Inferior parietal cortex (tissue), 1 donor: ENCODE data around the gene COMT.

Source experiments
- DNase-seq: peaks from one replicate; pipeline ENCODE4 v3.0.0-alpha.2; 2016; ENCODE audit errors: extremely low spot score

Gene COMT

GRCh38 chr22:19981961-19982920 is 40.7 kb downstream of the COMT start:
- DNase-seq = no peak

DNA sequence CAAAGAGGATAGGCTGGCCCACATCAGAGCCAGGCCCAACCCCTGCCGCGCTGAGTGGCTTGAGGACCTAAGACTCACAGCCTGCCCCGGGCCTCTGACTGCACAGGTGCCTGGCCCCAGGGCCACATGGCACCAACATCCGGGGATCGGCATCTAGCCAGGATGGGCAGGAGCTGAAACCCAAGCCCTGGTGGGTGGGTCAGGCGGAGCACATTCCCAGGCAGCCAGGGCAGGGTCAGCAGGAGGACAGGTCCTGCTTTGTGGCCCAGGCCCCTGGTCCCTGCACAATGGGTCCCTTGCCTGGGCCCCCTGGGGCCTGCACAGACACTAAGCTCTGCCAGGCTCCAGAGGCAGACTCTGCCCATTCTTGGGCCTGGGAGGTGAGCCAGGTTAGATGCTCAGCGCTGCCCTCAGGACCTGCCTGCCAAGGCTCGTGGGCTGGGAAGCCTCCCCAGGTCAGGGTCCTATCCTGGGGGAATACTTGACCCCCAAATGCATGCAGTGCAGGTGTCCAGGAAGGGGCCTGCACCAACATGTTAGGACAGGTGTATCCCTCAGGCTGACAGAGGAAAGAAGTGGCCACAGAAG is 41.5 kb downstream of the COMT start:
- DNase-seq = no peak

- DNase-seq = no peak
Measured at GRCh38 chr22:19983741-19984140, 42.2 kb downstream of the COMT start.

DNA sequence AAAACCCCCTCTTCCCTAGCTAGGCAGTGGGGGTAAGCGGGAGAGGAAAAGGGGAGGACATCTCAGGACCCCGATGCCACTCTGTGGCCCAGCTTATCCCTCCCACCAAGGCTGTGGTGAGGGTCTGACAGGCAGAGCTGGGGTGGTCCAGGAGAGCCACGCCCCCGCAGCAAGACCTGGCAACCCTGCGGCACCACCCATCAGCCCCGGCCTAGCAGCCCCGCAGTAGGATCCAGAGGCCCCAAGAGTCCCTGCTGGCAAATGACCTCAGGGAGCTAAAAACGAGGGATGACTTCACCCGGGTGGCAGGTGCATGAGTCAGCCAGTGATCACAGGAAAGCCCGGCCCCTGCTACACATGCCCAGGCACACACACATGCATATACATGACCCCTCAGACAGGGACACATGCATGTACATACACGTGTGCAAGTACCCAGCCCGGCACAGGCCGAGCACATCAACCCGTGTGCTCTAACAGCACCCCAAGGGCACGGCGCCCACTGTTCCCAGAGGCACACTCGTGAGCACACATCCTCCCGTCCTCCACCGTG is 42.7 kb downstream of the COMT start:
- DNase-seq = no peak

- DNase-seq = no peak
Measured at GRCh38 chr22:19984851-19985811, 43.6 kb downstream of the COMT start.

- DNase-seq = no peak
Measured at GRCh38 chr22:19986011-19986409, 44.4 kb downstream of the COMT start.

DNA sequence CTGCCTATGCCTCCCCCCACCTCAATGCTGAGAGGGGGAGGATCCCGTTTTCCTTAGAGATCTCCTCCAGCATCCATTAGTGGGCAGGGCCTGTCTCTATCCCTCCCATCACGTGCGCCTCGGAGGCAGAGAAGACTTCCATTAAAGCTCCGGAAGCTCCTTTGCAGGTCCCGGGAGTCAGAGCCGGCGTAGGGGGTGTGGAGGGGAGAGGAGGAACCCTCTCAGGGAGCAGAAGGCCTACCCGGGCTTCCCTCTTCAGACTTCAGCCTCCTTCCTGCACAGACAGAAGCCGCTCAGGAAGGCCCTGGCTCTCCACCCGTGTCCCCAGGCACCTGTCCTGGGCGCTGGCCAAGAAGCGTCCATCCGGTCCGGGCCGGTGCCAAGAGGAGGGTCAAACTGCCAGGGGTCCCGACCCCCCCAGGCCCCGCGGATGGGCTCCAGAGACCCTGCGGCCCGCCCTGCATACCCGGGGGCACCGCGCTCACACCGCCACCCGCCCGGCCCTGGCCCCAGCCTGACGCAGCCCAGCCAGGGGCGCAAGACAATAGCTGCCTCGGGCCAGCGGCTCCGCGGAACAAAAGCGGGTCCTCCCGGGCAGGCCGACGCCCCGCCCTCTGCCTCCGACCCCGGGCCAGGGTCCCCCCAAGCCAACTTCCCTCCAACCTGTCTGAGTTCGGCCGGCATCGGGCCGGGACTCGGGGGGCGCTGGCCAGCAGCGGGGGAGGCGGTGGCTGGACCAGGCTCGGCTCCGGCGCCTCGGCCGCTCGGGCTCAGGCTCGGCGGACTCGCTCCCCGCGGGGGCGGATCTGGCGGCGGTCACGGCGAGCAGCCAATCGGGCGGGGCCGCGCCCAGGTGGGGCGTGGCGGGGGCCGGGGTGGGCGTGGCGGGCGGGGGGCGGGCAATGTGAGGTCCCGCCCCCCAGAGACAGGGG is 45.1 kb downstream of the COMT start:
- DNase-seq = peak; percentile 59

- DNase-seq = no peak
Measured at GRCh38 chr22:19987394-19988306, 46.1 kb downstream of the COMT start.

DNA sequence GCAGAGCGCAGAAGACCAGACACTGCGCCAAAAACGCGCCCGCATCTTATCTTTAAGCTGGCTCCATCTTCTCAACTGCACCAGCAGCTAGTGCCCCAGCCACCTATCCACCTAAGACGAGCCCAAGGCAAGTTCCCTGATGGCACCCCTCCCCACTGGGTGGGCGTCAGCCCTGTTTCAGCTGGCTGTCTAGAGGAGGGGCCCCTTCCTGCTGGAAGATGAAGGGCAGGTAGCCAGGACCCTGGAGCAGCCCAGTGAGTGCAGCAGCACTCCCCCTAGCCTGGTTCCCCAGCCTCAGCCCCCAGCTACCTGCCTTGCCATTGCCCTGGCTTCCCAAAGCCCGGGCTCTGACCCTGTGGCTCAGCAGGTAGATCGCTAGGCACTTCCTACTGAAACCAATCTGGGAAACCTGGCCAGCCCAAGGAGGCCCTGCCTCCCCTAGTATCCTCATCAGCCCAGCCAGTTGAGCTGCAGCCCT is 46.8 kb downstream of the COMT start:
- DNase-seq = no peak

DNA sequence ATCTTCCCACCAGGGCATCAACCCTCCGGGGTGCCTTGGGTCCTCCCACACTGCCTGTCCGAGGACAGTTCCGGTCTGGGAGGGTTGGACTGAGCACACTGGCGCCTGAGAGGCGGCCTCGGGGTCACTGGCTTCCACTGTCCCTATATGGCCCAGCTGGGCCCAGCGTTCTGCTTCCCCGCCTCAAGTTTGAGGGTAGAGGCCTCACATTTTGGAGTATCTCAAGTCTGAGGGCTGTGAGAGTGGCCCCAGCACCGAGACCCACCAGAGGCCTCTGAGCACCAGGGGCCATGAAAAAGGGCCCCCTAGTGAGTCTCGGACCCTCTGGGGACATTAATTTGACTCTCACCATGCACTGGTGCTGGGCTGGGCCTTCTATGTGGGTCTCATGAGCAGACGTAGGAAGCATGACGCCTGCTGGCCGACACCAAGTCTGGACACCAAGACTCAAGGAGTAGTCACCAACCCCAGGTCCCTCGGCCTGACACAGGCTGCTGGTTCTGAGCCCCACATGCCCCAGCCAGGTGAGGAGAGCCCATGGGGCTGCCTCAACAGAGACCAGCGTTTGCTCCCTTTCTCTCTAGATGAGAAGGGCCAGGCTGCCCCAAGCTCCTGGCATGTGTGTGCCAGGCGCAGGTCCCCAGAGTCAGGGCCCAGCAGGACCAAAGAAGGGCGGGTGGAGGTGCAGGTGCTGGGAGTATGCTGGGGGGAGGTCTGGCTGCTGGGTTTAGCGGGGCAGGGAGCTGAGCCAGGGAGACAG is 47.6 kb downstream of the COMT start:
- no peak for DNase-seq

GRCh38 chr22:19989725-19990067 is 48.1 kb downstream of the COMT start:
- no peak for DNase-seq

- no peak for DNase-seq
Measured at GRCh38 chr22:19990188-19990587, 48.6 kb downstream of the COMT start.

GRCh38 chr22:19990609-19991394 is 49.2 kb downstream of the COMT start:
- no peak for DNase-seq

DNA sequence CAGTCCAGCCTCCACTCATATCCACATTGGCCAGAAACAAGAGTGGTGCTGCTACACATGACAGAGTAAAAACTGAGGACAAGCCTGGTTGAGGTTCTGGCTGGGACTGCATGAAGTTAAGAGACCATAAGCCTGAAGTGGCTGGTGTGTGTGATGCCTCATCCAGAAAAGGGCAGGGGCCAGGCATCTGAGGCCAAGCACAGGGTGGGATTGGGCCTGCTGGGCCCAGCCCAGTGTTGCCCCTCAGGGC is 49.7 kb downstream of the COMT start:
- DNase-seq = no peak

- no peak for DNase-seq
Measured at GRCh38 chr22:19991645-19992451, 50.3 kb downstream of the COMT start.

- no peak for DNase-seq
Measured at GRCh38 chr22:19992481-19992911, 50.9 kb downstream of the COMT start.

GRCh38 chr22:19992921-19993355 is 51.4 kb downstream of the COMT start:
- no peak for DNase-seq
